SK-N-SH (cell line): ENCODE data around the gene RNF214.

Experiments
- EZH2phosphoT487 ChIP-seq: fragments of 200-600 bp; sonication (generic); IDR thresholded peaks from 2 replicates; pipeline ENCODE4 v1.6.1; 2017; ENCODE audit warnings: low read depth, mixed run types, mild to moderate bottlenecking, antibody characterized with exemption, moderate library complexity, borderline replicate concordance
- TAF1 ChIP-seq: IDR thresholded peaks from 2 replicates; pipeline ENCODE4 v1.6.1; 2012; ENCODE audit warnings: low read depth, mild to moderate bottlenecking, low read length, moderate library complexity, borderline replicate concordance
- TF ChIP-seq, protein P1 (sequence below): fragments of 200-600 bp; sonication (generic); IDR thresholded peaks from 2 replicates; pipeline ENCODE4 v1.6.1; 2017; ENCODE audit warnings: antibody characterized with exemption, mild to moderate bottlenecking, moderate library complexity
- TF ChIP-seq, protein P2 (sequence below): IDR thresholded peaks from 2 replicates; pipeline ENCODE4; 2012

DNA sequence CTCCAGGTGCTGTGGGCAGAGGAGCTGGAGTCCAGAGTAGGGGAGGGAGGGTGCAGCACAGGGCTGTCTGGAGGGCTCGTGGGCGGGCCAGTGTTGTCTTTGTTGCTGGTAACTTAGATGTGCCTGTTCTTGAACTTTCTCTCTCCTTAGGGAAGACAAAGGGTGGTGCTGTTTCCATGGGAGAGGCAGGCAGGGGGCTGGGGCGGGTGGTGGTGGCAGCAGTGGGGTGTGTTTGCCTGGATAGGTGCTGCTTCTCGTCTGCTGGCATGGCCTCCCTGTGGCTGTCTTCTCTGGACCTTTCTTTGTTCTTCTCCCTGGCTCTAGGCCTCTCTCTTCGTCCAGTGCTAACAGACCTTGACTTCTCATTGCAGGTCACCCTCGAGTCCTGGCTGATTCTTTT is 45.5 kb upstream of the RNF214 start:
- TF ChIP-seq, protein P1, sequence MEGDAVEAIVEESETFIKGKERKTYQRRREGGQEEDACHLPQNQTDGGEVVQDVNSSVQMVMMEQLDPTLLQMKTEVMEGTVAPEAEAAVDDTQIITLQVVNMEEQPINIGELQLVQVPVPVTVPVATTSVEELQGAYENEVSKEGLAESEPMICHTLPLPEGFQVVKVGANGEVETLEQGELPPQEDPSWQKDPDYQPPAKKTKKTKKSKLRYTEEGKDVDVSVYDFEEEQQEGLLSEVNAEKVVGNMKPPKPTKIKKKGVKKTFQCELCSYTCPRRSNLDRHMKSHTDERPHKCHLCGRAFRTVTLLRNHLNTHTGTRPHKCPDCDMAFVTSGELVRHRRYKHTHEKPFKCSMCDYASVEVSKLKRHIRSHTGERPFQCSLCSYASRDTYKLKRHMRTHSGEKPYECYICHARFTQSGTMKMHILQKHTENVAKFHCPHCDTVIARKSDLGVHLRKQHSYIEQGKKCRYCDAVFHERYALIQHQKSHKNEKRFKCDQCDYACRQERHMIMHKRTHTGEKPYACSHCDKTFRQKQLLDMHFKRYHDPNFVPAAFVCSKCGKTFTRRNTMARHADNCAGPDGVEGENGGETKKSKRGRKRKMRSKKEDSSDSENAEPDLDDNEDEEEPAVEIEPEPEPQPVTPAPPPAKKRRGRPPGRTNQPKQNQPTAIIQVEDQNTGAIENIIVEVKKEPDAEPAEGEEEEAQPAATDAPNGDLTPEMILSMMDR, result no peak
- TF ChIP-seq, protein P2, sequence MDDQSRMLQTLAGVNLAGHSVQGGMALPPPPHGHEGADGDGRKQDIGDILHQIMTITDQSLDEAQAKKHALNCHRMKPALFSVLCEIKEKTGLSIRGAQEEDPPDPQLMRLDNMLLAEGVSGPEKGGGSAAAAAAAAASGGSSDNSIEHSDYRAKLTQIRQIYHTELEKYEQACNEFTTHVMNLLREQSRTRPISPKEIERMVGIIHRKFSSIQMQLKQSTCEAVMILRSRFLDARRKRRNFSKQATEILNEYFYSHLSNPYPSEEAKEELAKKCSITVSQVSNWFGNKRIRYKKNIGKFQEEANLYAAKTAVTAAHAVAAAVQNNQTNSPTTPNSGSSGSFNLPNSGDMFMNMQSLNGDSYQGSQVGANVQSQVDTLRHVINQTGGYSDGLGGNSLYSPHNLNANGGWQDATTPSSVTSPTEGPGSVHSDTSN, result no peak
- TF ChIP-seq EZH2phosphoT487 (no peak), TAF1 (no peak)
